GM12873 (cell line): ENCODE results near the gene MYOC.

Source experiments
- CTCF ChIP-seq: IDR thresholded peaks from 2 replicates; pipeline ENCODE4 v1.5.1; 2012; ENCODE audit warnings: low read depth, mild to moderate bottlenecking, moderate library complexity, low read length, control low read depth; ENCODE audit not compliant: insufficient read depth; ENCODE audit errors: missing control alignments

MYOC gene

GRCh38 chr1:171628225-171628624 is 24.3 kb downstream of the MYOC start:
- no peak for TF ChIP-seq CTCF

GRCh38 chr1:171627020-171627419 is 25.5 kb downstream of the MYOC start:
- TF ChIP-seq CTCF, result no peak

GRCh38 chr1:171625225-171625624 is 27.3 kb downstream of the MYOC start:
- no peak for TF ChIP-seq CTCF

GRCh38 chr1:171623651-171624331 is 28.7 kb downstream of the MYOC start:
- no peak for TF ChIP-seq CTCF

- TF ChIP-seq CTCF, result no peak
Measured at GRCh38 chr1:171622152-171622462, 30.4 kb downstream of the MYOC start, which contains the start of gene MYOCOS. MYOCOS (plus strand) TSS chr1:171622243; CDS start chr1:171623884, 1,641 bp downstream.

- no peak for TF ChIP-seq CTCF
Measured at GRCh38 chr1:171616586-171616985, 35.9 kb downstream of the MYOC start.

GRCh38 chr1:171613282-171613681 is 39.2 kb downstream of the MYOC start:
- TF ChIP-seq CTCF, result no peak
